HG02885 (cell line): ENCODE results near the gene RAPGEF4.

Experiments used
- ATAC-seq: cut with Tn5 transposase; IDR thresholded peaks from one replicate; pipeline ENCODE4 v1.9.1; 2021; ENCODE audit warnings: mild to moderate bottlenecking; ENCODE audit not compliant: unreplicated experiment, poor library complexity

The RAPGEF4 gene

DNA sequence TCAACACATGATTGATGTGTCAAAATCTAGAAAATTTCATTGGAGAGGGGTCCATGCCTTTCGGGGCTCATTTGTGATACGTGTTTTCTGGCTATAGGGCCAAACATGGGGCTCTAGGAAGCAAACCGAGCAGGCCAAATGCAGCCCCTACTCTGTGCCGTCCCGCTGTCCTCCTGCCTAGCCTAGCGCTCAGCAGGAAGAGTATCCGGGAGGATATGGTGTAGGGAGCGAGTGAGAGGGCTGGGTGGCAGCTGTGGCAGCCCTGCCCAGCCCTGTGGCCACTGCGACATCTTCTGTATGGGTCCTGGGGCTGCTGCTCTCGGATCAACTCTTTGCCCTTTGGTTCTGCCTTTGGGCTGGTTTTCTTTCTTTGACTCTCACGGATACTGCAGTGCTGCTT, 219.9 kb downstream of the RAPGEF4 start:
- no peak for ATAC-seq

DNA sequence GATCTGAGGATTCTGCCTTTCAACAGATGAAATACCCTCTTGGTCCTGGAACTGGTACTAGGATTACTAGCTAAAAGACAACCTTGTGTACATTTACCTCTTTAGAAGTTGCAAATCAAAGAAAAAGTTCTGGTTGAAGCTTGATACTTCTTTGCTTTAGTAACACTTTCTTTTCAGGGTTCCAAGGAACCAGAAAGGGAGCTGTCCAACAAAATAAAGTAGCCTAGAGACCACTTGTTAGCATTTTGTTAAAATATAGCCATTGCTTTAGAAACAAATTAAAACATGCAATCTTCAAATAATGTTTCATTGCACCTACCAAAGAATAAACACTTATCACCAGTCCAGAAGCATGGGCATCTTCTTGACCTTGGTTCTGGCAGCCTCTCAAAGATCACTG, 222.1 kb downstream of the RAPGEF4 start:
- no peak for ATAC-seq

- ATAC-seq = no peak
These were observed 226.4 kb downstream of the RAPGEF4 start for GRCh38 chr2:172962082-172962481.

DNA sequence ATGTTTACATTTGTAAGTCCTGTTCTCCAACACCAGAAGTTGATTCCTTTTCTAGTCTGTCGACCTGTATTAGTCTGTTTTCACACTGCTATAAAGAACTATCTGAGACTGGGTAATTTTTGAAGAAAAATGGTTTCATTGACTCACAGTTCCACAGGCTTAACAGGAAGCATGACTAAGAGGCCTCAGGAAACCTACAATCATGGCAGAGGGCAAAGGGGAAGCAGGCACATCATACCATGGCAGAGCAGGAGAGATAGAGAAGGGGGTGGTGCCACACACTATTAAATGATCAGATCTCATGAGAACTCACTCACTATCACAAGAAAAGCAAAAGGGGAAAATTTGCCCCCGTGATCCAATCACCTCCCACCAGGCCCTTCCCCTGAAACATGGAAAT, 227.2 kb downstream of the RAPGEF4 start:
- ATAC-seq = no peak

DNA sequence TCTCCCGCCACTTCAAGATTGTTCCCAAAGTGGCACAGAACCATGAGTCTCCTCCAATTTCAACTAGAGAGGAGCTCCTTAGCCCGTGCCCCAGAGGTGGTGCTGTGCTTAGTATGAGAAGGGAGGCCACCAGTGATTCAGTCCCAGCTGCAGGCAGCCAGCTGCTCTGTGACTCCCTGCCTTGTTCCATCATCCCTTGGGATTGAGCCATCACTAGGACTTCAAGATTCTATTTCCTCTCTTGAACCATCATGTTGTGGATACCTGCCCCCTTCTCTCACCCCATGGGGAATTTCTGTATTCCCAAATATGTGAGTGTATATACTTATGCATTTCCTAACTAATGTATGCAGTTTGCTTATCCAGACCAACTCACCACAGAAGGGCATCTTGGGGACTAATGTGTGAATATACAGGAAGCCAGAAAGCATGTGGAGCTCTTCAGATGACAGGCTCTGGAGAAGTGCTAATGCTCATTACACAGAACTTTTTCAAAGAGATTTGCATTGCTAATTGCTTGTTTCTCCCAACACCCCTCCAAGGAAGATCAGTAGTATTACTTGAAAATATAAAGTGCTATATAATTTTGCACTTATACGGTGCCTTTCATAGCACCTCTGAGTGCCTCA, 229.0 kb downstream of the RAPGEF4 start:
- no peak for ATAC-seq

- no peak for ATAC-seq
These were observed 230.0 kb downstream of the RAPGEF4 start for GRCh38 chr2:172965433-172966212.

GRCh38 chr2:172967036-172967982, 231.7 kb downstream of the RAPGEF4 start:
- no peak for ATAC-seq

DNA sequence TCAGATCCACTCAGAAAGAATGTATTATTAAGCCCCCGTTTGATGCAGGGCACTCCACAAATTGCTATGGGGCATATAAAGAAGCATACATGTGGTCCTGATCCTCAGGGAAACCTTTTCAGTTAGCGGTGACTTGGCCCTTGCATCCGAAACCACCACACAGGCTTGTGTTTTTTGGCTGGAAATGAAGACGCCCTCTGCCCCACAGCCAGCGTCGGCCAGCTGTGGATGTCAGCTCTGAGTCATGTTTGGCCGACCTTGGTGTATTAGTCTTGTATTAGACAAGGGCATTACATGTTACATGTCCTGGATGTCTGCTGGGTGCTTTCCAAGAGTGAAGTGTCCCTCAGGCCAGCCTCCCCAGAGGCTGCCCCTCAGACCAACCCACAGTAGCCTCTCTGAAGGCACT, 232.4 kb downstream of the RAPGEF4 start:
- ATAC-seq = no peak

DNA sequence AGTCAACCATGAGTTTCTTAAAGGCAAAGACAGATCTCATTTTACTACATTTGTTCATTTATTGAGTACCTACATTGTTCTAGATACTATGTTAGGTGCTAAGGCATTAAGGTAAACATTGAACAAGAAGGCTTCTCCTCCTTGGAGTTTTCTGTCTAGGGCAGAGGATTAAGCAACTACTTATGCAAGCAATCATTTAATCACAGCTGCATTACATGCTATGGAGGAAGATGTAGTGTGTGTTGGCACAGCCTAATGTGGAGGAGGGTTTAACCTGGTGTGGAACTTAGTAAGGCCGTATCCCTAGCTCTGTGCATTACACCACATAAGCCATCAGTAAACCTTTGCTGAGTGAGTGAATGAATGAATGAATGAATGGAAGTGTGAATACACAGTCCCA, 233.5 kb downstream of the RAPGEF4 start:
- no peak for ATAC-seq

DNA sequence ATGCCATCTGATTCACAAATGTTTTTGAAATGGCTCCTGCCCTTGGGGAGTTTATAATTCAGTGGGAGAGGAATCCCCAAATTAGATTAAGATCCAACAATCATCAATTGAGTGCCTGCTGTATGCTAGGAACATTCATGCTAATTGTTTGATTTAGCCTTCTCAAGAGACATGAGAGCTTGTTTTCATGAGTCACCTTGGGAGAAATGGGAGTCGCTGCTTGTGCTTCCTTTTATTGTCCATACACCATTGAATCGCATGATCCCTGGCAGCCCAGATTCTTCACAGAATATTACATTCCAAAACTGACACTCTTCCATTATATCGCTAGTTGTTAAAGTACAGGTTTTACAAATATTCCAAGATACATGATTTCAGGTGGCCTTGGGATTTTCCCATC, 234.0 kb downstream of the RAPGEF4 start:
- no peak for ATAC-seq

- no peak for ATAC-seq
These were observed 235.0 kb downstream of the RAPGEF4 start for GRCh38 chr2:172970660-172971059.

DNA sequence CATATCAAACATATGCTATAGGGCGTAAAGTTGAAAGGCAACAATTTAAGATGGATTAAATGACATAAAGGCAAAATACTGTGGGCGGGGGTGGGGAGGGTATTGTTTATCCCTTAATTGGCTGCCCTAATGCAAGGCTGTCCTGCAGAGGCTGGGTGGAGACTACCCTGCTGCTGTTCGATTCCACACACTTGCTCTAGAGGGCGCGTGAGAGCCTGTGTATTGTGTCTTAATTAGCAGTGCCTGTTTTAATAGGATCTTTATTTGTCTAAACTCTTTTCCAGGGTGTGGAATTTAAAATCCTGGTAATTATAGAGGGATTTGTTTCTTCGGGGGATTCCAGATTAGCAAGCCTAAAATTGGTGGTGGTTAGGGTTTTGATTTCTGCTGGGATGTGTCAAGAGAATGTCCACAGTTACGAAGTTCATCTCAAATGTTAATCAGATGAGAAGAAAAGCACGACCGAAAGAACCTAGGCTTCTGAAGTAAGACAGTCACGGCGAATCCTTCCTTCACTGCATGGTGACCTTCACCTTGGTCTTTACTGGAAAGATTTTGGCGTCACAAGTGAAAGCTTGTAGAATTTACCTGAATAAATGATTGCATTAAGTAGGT, 236.5 kb downstream of the RAPGEF4 start:
- peak; percentile 57 for ATAC-seq

GRCh38 chr2:172974762-172975161, 239.1 kb downstream of the RAPGEF4 start:
- ATAC-seq = no peak

- ATAC-seq = no peak
These were observed 240.5 kb downstream of the RAPGEF4 start for GRCh38 chr2:172976116-172976515.

GRCh38 chr2:172976816-172977215, 241.2 kb downstream of the RAPGEF4 start:
- ATAC-seq = no peak

DNA sequence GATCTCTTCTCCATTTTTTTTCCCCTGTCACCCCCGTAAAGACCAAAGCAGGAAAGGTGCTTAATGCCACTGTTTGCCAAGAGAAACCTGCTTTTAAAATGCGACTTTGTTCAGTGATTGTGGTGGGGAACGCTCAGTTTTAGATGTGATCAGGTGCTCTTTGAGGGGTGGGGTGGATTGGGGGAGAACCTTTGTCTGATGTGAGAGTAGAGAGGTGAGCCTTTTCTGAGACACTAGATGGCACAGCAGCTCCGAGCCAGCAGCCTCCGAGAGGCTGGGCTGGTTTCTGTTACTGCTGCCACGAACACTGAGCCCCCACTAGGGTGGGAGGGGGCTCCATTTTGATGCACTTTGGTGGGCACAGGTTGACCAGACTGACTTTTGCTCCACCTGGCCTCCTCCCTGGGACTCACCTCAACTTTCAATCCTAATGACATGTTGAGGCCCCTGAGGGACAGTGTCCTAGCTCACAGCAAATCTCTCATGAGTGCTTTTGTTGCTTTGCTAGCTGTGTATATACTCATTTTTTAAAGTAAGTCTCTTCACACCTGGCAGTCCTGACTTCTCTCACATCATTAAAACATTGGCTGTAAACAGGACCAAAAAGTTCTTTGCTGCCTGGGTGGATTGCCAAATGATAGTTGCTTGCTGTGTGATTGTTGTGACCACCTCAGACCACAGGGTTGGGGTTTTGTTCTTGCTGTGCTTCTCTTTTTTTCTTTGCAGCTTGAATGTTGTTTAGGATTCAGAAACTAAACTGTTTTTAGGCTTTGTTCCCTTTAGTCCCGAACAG, 241.8 kb downstream of the RAPGEF4 start:
- no peak for ATAC-seq

GRCh38 chr2:172978063-172978383, 242.4 kb downstream of the RAPGEF4 start:
- ATAC-seq = no peak

GRCh38 chr2:172985139-172985892, 249.7 kb downstream of the RAPGEF4 start:
- ATAC-seq = no peak

GRCh38 chr2:172986040-172986439, 250.4 kb downstream of the RAPGEF4 start:
- ATAC-seq = no peak
